ENCODE results near the gene OR10C1.

OR10C1 gene

GRCh38 chr6:29477923-29478450 is 38.9 kb downstream of the OR10C1 start:
- no peak for TF ChIP-seq ZFX (IDR thresholded peaks at IDR 0.05; ENCODE audit: borderline replicate concordance)
- TF ChIP-seq CTCF (IDR thresholded peaks at IDR 0.05), result no peak
- no peak overlapping the region for H3K27ac ChIP-seq

GRCh38 chr6:29478740-29479139 is 39.6 kb downstream of the OR10C1 start:
- no peak overlapping the region for H3K27ac ChIP-seq
- TF ChIP-seq ZFX (IDR thresholded peaks at IDR 0.05; ENCODE audit: borderline replicate concordance), result no peak
- TF ChIP-seq CTCF (IDR thresholded peaks at IDR 0.05), result no peak

GRCh38 chr6:29479560-29479959 is 40.5 kb downstream of the OR10C1 start:
- H3K27ac ChIP-seq, result no peak overlapping the region
- no peak for TF ChIP-seq ZFX (IDR thresholded peaks at IDR 0.05; ENCODE audit: borderline replicate concordance)
- no peak for TF ChIP-seq CTCF (IDR thresholded peaks at IDR 0.05)

GRCh38 chr6:29483186-29483585 is 44.1 kb downstream of the OR10C1 start:
- TF ChIP-seq CTCF (IDR thresholded peaks at IDR 0.05), result no peak
- TF ChIP-seq ZFX (IDR thresholded peaks at IDR 0.05; ENCODE audit: borderline replicate concordance), result no peak
- no peak overlapping the region for H3K27ac ChIP-seq

- no peak overlapping the region for H3K27ac ChIP-seq
- no peak for TF ChIP-seq CTCF (IDR thresholded peaks at IDR 0.05)
- TF ChIP-seq ZFX (IDR thresholded peaks at IDR 0.05; ENCODE audit: borderline replicate concordance), result no peak
Observed at GRCh38 chr6:29483735-29484134, 44.6 kb downstream of the OR10C1 start.

GRCh38 chr6:29486577-29486976 is 47.5 kb downstream of the OR10C1 start:
- H3K27ac ChIP-seq, result no peak overlapping the region
- no peak for TF ChIP-seq CTCF (IDR thresholded peaks at IDR 0.05)

GRCh38 chr6:29487131-29487530 is 48.0 kb downstream of the OR10C1 start:
- TF ChIP-seq ZFX (IDR thresholded peaks at IDR 0.05; ENCODE audit: borderline replicate concordance), result no peak
- TF ChIP-seq CTCF (IDR thresholded peaks at IDR 0.05), result no peak
- H3K27ac ChIP-seq, result no peak overlapping the region
